GM19463 (cell line): ENCODE measurements around the gene TSPAN10.
"Not testable (repeated sequence)": the region's sequence is repeated elsewhere in the genome, so short reads cannot be mapped to it uniquely, and the experiment has no call there.

Experiments used
- ATAC-seq: cut with Tn5 transposase; IDR thresholded peaks from one replicate; pipeline ENCODE4 v1.9.1; 2021; ENCODE audit warnings: mild to moderate bottlenecking, moderate library complexity; ENCODE audit not compliant: unreplicated experiment

Gene TSPAN10

DNA sequence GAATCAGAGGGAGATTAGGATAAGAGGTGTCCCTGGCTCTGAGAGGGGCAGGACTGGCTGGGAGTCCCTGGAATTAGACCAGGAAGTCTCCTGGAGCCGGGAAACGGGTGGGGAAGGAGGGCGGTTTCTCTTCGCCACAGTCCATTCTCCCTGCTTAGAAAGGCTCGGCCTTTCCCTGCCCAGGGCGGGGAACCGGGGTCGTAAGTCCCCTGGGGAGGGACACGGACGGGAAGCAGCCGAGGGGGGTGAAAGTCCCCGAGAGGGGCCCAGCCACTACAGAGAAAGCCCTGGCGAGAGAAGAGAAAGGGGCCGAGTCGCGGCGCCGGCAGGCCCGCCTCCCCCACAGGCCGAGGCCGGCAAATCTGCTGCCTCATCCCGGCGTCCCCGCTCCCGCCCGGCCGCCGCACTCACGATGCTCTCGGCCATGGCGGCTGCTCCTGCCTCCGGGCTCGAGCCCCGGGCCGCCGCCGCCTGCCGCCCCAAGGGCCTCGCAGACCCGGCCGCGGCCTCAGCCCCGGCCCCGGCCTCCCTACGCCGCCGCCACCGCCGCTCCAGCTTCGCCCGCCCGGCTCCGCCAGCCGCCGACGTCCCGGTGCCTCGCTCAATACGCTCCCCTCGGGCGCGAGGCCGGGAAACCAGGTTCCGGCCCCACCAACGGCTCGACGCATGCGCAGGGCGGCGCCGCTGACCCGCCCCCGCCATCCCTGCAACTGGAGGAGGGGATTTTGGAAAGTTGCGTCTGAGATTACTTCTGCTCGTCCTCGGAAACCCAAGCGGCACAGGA, at the start of gene TSPAN10, which contains the start of gene NPLOC4:
Gene TSPAN10, plus strand, starts transcription at position 692 of the 784 bp plus-strand sequence. CDS start 5,217 bp downstream, outside the sequence.
Gene NPLOC4, minus strand, starts transcription at position 608 of the 784 bp plus-strand sequence. Its CDS starts 182 bp downstream, at position 426.
- ATAC-seq: peak; percentile 74

- ATAC-seq: no peak
Measured at GRCh38 chr17:81589612-81590011, 47.4 kb upstream of the TSPAN10 start.

GRCh38 chr17:81590121-81590520, 46.9 kb upstream of the TSPAN10 start:
- no peak for ATAC-seq

- no peak for ATAC-seq
Measured at GRCh38 chr17:81591971-81592370, 45.0 kb upstream of the TSPAN10 start.

- ATAC-seq: no peak
Measured at GRCh38 chr17:81593105-81593871, 43.7 kb upstream of the TSPAN10 start.

DNA sequence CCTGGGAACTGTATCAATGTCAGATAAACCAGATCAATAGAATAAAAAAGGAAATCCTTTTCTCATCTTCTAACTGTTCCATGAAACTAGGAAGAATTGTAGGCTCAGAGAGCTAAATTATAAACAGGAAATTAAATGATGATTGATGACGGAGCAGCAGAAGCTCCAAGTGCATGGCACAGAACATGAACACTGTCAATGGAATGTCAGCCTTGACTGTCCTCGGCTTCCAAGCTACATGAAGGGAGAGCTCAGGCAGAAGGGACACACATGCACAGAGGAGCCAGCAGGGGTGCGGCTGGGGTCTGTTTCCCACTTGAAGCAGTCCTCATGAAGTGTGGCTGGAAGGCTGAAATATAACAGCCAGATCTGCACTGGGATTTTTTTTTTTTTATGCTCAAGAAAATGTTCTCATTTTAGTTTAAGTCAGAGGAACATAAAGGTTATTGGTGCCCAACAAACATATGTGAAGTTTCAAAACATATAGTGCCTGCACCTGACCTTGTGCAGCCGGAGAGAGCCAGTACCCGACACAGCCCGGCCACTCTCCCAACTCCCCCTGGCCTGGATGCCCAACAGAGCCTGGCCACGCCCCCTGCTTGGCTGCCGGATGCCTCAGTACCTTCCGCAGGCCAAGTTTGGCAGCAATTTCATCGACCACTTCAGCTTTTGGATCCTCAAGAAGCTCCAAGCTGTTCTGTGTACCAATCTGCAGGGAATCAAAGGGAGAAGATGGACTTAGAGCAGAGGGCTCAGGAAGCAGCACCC, 37.1 kb upstream of the TSPAN10 start:
- ATAC-seq: no peak

GRCh38 chr17:81601525-81602120, 35.4 kb upstream of the TSPAN10 start:
- no peak for ATAC-seq

GRCh38 chr17:81603846-81604610, 33.0 kb upstream of the TSPAN10 start:
- no peak for ATAC-seq

DNA sequence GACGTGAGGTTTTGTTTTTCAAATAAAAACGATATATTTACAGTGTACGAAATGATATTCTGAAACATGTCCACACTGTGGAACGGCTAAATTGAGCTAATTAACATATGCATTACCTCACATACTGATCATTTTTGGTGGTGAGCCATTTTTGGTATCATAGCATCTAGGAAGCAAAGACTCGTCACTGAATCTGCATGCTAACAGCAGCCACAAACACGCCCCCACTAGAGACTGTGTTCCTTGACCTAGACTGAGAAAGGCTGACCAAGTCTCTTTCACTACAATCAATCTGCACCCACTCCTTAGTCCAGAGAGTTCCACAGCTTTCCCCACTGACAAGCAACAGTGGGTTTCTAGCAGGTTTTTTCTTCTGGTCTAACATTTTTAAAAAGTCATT, 29.6 kb upstream of the TSPAN10 start:
- ATAC-seq: no peak

DNA sequence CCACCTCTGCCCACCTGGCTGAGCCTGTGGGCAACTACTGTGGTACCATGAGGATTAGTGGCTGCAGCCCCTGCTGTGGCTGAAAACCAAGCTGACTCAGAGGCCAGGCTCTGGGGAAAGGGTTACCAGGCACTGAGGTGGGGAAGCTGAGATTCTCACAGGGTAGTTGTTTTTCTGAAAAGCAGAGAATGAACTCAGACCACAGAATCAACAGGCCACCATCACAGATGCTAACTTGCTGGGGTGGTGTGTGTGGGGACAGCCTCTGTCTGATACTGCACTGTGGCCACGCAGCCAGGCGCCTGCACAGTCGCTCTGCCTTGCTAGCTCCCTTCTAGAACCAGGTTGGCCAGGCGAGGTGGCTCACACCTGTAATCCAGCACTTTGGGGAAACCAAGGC, 28.9 kb upstream of the TSPAN10 start:
- no peak for ATAC-seq

DNA sequence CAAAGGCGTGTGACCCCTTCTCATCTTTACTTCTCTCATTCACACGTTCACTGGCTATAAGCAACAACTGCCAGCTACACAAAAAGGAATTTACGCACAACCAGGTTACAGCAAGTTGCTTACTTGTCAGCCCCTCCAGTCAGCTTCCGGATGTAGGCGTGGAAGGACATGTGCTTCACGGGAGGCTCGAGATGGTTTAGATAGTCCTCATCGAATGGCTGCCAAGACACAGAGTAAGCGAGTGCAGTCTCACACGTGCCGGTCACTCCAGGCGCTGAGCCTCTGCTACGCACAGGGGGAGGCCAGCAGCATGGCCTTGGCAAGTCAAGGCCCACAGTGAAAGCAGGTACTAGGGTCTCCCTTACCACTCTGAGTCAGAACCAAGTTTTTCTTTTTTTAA, 28.4 kb upstream of the TSPAN10 start:
- no peak for ATAC-seq

GRCh38 chr17:81609541-81610311, 27.3 kb upstream of the TSPAN10 start:
- no peak for ATAC-seq

GRCh38 chr17:81612172-81612970, 24.6 kb upstream of the TSPAN10 start:
- ATAC-seq: no peak

DNA sequence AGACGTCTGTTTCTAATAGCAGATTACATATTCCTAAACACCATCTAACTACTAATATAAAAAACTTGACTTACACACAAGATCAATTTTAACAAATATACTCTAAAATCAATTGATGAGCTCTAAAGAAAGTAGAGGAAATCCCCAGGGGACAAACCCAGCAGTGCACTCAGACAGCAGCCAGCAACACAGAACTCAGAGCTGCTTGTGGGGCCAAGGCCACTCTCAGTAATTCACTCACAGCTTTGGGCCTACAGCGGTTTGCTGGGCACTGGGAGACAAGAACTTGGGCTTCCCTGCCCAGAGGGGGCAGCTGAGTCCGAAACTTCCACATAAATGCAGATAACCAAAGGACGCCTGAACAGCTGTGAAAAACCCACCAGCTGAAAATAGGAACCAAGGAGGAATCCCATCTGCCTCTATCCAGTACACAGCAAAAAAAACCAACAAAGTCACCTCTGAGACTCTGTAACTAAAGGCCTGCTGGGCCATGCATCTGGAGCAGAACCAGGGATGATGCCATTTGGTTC, 21.5 kb upstream of the TSPAN10 start:
- ATAC-seq: no peak

GRCh38 chr17:81616877-81617276, 20.1 kb upstream of the TSPAN10 start:
- no peak for ATAC-seq

DNA sequence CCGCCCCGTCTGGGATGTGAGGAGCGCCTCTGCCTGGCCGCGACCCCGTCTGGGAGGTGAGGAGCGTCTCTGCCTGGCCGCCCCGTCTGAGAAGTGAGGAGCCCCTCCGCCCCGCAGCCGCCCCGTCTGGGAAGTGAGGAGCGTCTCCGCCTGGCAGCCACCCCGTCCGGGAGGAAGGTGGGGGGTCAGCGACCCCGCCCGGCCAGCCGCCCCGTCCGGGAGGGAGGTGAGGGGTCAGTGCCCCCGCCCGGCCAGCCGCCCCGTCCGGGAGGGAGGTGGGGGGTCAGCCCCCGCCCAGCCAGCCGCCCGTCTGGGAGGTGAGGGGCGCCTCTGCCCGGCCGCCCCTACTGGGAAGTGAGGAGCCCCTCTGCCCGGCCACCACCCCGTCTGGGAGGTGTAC, 18.7 kb upstream of the TSPAN10 start:
- not testable (repeated sequence) for ATAC-seq

DNA sequence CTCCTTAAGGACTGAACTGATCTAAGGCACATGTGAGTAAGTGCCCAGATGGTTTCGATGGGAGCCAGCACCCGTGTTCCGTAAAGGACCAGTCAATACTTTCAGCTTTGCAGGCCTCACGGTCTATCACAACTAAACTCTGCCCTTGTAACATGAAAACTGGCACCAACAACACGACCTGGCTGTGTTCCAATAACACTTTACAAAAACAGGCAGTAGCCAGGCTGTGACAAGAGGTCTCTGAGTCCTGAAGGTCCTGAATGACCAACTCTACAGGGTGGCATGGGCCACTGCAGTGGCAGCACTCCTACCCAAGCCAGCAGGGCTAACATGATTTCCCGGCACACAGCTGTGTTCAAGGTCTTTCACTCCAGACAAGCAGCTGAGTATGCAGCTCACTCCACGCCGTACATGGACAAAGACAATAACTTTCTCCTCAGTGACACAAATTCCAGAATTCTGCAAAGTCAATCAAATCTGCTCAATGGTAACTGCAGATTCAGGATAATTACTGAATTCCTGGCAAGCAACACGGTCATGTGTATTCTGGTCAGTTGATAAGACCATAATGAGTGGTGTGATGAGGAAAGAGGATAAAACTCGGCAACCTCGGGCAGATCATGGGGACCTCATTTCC, 15.4 kb upstream of the TSPAN10 start:
- ATAC-seq: no peak

- ATAC-seq: no peak
Measured at GRCh38 chr17:81630274-81630673, 6.7 kb upstream of the TSPAN10 start.
